Loucy (cell line): ENCODE results near the gene HOXA6.

Experiments
- H2AFZ ChIP-seq: fragments of 200-600 bp; sonication (generic); 2 replicates; pipeline ENCODE4 v1.6.0; 2016; ENCODE audit warnings: antibody characterized with exemption, mild to moderate bottlenecking, low read length, moderate library complexity
- H3F3A ChIP-seq: fragments of 200-600 bp; 2 replicates; pipeline ENCODE4 v1.6.0; 2016; ENCODE audit warnings: antibody characterized with exemption, low read depth, mild to moderate bottlenecking
- H3K27me3 ChIP-seq: fragments of 200-600 bp; sonication (generic); 2 replicates; pipeline ENCODE4 v1.6.1; 2014; ENCODE audit warnings: low read length, mild to moderate bottlenecking; ENCODE audit not compliant: insufficient read depth, poor library complexity, severe bottlenecking
- H3K36me3 ChIP-seq: fragments of 200-600 bp; sonication (generic); 2 replicates; pipeline ENCODE4 v1.6.1; 2016; ENCODE audit warnings: low read length; ENCODE audit not compliant: insufficient read depth
- H3K4me1 ChIP-seq: fragments of 200-600 bp; sonication (generic); 2 replicates; pipeline ENCODE4 v1.5.1; 2014; ENCODE audit warnings: low read length, mild to moderate bottlenecking; ENCODE audit not compliant: insufficient read depth, poor library complexity, severe bottlenecking
- H3K4me2 ChIP-seq: fragments of 200-600 bp; sonication (generic); 2 replicates; pipeline ENCODE4 v1.6.0; 2014; ENCODE audit warnings: antibody characterized with exemption, low read length, low read depth, mild to moderate bottlenecking; ENCODE audit not compliant: poor library complexity, severe bottlenecking
- H3K4me3 ChIP-seq: fragments of 200-600 bp; sonication (generic); 2 replicates; pipeline ENCODE4 v1.5.1; 2014; ENCODE audit warnings: low read length, mild to moderate bottlenecking, mixed read lengths; ENCODE audit not compliant: poor library complexity, severe bottlenecking
- H3K79me2 ChIP-seq: fragments of 200-600 bp; sonication (generic); 2 replicates; pipeline ENCODE4 v1.6.1; 2014; ENCODE audit warnings: low read length; ENCODE audit not compliant: insufficient read depth
- H3K9ac ChIP-seq: fragments of 200-600 bp; sonication (generic); 2 replicates; pipeline ENCODE4 v1.6.0; 2014; ENCODE audit warnings: mild to moderate bottlenecking, low read depth, low read length, moderate library complexity; ENCODE audit not compliant: poor library complexity, severe bottlenecking
- H3K9me2 ChIP-seq: fragments of 200-600 bp; sonication (generic); replicated peaks from 2 replicates; pipeline ENCODE4 v1.6.1; 2016; ENCODE audit warnings: low read depth, low read length, mixed read lengths
- H3K9me3 ChIP-seq: fragments of 200-600 bp; sonication (generic); 2 replicates; pipeline ENCODE4 v1.6.1; 2014; ENCODE audit warnings: mild to moderate bottlenecking, antibody characterized with exemption, low read length, low read depth; ENCODE audit not compliant: insufficient read depth
- H4K20me1 ChIP-seq: fragments of 200-600 bp; sonication (generic); 2 replicates; pipeline ENCODE4 v1.6.0; 2014; ENCODE audit warnings: antibody characterized with exemption, low read length, mild to moderate bottlenecking; ENCODE audit not compliant: insufficient read depth, poor library complexity, severe bottlenecking
- EZH2phosphoT487 ChIP-seq: fragments of 200-600 bp; IDR thresholded peaks from 2 replicates; pipeline ENCODE4 v1.6.1; 2018; ENCODE audit warnings: antibody characterized with exemption, mild to moderate bottlenecking, moderate library complexity, borderline replicate concordance
- TF ChIP-seq, protein P1 (sequence below): fragments of 200-600 bp; sonication (generic); conservative IDR thresholded peaks from 2 replicates; pipeline ENCODE4 v1.5.1; 2014; ENCODE audit warnings: mild to moderate bottlenecking, antibody characterized with exemption, low read length

The HOXA6 gene

DNA sequence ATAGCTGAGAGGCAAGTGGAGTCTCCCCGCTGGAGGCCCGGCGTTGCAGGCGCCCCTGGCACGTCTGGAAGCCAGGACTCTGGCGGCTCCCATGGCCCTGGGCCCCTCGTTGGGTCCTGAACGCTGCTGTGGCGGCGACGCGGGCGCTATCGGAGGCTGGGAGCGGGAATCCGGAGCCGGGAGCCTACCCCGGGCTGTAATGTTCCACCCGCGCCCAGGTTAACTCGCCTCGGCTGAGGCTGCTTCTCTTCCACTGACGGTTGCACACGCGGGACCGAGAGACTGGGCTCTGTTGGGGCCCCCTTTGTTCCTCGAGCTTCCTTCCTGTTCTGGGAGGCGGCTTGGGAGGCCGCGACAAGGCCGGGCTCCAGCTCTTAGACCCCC is 2.8 kb downstream of the HOXA6 start:
- Histone ChIP-seq H3K9ac (peak overlapping the region; percentile 99), H3K4me2 (peak overlapping the region; percentile 91), H3K9me3 (no peaks in the 10 kb centered on the region), H3K4me3 (peak overlapping the region; percentile 94), H3K27me3 (peaks cover 13% of the 10 kb centered on the region), H3K9me2 (no peaks in the 10 kb centered on the region), H3K36me3 (peaks cover 90% of the 10 kb centered on the region), H3F3A (peaks cover 4% of the 10 kb centered on the region), H4K20me1 (peaks cover 95% of the 10 kb centered on the region), H2AFZ (no peak overlapping the region), H3K79me2 (peaks cover 100% of the 10 kb centered on the region), H3K4me1 (peaks cover 51% of the 10 kb centered on the region)
- TF ChIP-seq, protein P1, sequence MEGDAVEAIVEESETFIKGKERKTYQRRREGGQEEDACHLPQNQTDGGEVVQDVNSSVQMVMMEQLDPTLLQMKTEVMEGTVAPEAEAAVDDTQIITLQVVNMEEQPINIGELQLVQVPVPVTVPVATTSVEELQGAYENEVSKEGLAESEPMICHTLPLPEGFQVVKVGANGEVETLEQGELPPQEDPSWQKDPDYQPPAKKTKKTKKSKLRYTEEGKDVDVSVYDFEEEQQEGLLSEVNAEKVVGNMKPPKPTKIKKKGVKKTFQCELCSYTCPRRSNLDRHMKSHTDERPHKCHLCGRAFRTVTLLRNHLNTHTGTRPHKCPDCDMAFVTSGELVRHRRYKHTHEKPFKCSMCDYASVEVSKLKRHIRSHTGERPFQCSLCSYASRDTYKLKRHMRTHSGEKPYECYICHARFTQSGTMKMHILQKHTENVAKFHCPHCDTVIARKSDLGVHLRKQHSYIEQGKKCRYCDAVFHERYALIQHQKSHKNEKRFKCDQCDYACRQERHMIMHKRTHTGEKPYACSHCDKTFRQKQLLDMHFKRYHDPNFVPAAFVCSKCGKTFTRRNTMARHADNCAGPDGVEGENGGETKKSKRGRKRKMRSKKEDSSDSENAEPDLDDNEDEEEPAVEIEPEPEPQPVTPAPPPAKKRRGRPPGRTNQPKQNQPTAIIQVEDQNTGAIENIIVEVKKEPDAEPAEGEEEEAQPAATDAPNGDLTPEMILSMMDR = no peak
- TF ChIP-seq EZH2phosphoT487 = no peak

DNA sequence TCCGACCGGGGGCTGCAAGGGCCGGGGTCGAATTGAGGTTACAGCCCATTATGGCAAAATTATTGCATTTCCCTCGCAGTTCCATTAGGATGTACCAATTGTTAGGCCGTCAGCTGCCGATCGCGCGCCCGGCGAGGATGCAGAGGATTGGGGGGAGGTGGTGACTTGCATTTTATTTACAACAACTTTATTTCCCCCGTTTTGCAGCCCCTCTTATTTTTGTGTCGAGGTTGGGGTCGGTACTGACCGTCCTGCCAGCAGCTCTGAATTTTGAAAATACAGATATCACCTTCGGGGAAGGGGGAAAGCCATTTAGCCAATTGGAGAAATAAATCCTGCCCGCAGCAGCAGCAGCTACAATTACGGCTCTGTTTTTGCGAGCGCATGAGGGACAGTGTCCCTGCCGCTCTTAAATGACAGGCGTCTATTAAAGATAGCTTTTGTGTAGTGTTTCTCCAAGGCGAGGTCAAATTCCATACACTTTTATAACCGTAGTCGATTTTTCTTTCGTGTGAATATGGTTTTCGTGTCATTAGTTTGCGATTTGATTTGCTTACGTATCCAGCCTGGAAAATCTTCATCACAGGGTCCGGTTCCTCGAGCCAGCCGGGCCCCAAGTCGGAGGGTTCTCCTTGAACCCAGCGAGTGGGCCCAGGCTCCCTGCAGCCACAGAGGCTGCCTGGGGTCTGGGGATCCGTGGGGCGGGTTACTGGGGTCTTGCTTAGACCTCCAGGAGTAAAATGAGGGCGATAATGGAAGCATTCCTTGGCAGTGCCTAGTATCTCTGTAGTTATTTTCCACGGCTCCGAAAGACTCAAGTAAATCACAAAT is 3.4 kb downstream of the HOXA6 start:
- TF ChIP-seq, protein P1 = no peak
- TF ChIP-seq EZH2phosphoT487 = no peak
- H3K4me3 ChIP-seq = peak overlapping the region; percentile 94
- peak overlapping the region; percentile 99 for H3K9ac ChIP-seq
- no peaks in the 10 kb centered on the region for H3K9me2 ChIP-seq
- peaks cover 51% of the 10 kb centered on the region for H3K4me1 ChIP-seq
- H2AFZ ChIP-seq = no peak overlapping the region
- peaks cover 7% of the 10 kb centered on the region for H3K27me3 ChIP-seq
- no peaks in the 10 kb centered on the region for H3K9me3 ChIP-seq
- peaks cover 95% of the 10 kb centered on the region for H4K20me1 ChIP-seq
- peaks cover 100% of the 10 kb centered on the region for H3K79me2 ChIP-seq
- H3F3A ChIP-seq = peaks cover 4% of the 10 kb centered on the region
- H3K36me3 ChIP-seq = peaks cover 84% of the 10 kb centered on the region
- peak overlapping the region; percentile 91 for H3K4me2 ChIP-seq

DNA sequence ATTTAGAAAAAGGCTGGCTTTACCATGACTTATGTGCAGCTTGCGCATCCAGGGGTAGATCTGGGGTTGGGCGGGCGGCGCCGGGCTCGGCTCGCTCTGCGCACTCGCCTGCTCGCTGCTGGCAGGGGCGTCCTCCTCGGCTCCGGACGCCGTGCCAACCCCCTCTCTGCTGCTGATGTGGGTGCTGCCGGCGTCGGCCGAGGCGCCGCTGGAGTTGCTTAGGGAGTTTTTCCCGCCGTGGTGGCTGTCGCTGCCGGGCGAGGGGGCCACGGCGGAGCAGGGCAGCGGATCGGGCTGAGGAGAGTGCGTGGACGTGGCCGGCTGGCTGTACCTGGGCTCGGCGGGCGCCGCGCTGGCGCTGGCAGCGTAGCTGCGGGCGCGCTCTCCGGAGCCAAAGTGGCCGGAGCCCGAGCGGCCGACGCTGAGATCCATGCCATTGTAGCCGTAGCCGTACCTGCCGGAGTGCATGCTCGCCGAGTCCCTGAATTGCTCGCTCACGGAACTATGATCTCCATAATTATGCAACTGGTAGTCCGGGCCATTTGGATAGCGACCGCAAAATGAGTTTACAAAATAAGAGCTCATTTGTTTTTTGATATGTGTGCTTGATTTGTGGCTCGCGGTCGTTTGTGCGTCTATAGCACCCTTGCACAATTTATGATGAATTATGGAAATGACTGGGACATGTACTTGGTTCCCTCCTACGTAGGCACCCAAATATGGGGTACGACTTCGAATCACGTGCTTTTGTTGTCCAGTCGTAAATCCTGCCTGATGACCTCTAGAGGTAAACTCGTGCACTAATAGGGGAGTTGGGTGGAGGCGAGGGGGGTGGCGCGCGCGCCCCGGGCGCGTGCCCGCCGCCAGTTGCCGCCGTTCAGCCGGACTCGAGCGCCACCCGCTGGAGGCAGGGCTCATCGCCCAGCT is 4.3 kb downstream of the HOXA6 start, which contains the start of gene HOXA5:
Gene HOXA5, minus strand, starts transcription at position 659 of the 927 bp plus-strand sequence. Its CDS starts 74 bp downstream, at position 585.
- peaks cover 4% of the 10 kb centered on the region for H3F3A ChIP-seq
- H3K9me3 ChIP-seq = no peaks in the 10 kb centered on the region
- peak within 1 kb of the TSS; percentile 94 for H3K4me3 ChIP-seq
- TF ChIP-seq, protein P1 = peak; percentile 73
- no peak for TF ChIP-seq EZH2phosphoT487
- peak within 1 kb of the TSS; percentile 91 for H3K4me2 ChIP-seq
- H3K27me3 ChIP-seq = no peaks in the 10 kb centered on the region
- H3K9me2 ChIP-seq = no peaks in the 10 kb centered on the region
- H2AFZ ChIP-seq = no peak within 1 kb of the TSS
- peaks cover 95% of the 10 kb centered on the region for H4K20me1 ChIP-seq
- peaks cover 100% of the 10 kb centered on the region for H3K79me2 ChIP-seq
- H3K36me3 ChIP-seq = peaks cover 82% of the 10 kb centered on the region
- peak within 1 kb of the TSS; percentile 99 for H3K9ac ChIP-seq
- H3K4me1 ChIP-seq = peaks cover 58% of the 10 kb centered on the region
